GM19238 (cell line): ENCODE results near the gene EDN2.

ENCODE experiments used
- DNase-seq: peaks from one replicate; pipeline ENCODE4 v3.0.0; 2011; ENCODE audit warnings: low spot score; ENCODE audit not compliant: insufficient read length

Gene EDN2

GRCh38 chr1:41465741-41466140 lies 18.7 kb downstream of the EDN2 start:
- DNase-seq, result no peak

- DNase-seq, result no peak
Measured at GRCh38 chr1:41464885-41465284, 19.6 kb downstream of the EDN2 start.

- DNase-seq, result no peak
Measured at GRCh38 chr1:41463516-41463915, 21.0 kb downstream of the EDN2 start.

GRCh38 chr1:41462680-41463004 lies 21.8 kb downstream of the EDN2 start:
- DNase-seq, result no peak

GRCh38 chr1:41461790-41462679 lies 22.4 kb downstream of the EDN2 start:
- DNase-seq, result no peak

- DNase-seq, result no peak
Measured at GRCh38 chr1:41456847-41457540, 27.5 kb downstream of the EDN2 start.

- DNase-seq, result no peak
Measured at GRCh38 chr1:41455479-41456332, 28.8 kb downstream of the EDN2 start.

- DNase-seq, result no peak
Measured at GRCh38 chr1:41454406-41454805, 30.1 kb downstream of the EDN2 start.

- DNase-seq, result no peak
Measured at GRCh38 chr1:41452704-41453290, 31.7 kb downstream of the EDN2 start.

GRCh38 chr1:41450747-41451285 lies 33.7 kb downstream of the EDN2 start:
- no peak for DNase-seq

- no peak for DNase-seq
Measured at GRCh38 chr1:41449326-41449921, 35.1 kb downstream of the EDN2 start.

- no peak for DNase-seq
Measured at GRCh38 chr1:41448821-41449220, 35.7 kb downstream of the EDN2 start.

GRCh38 chr1:41447995-41448770 lies 36.3 kb downstream of the EDN2 start:
- DNase-seq, result no peak

- no peak for DNase-seq
Measured at GRCh38 chr1:41446851-41447610, 37.5 kb downstream of the EDN2 start.

GRCh38 chr1:41444785-41445184 lies 39.7 kb downstream of the EDN2 start:
- DNase-seq, result no peak

GRCh38 chr1:41444246-41444645 lies 40.2 kb downstream of the EDN2 start:
- DNase-seq, result no peak

GRCh38 chr1:41442697-41443251 lies 41.7 kb downstream of the EDN2 start:
- no peak for DNase-seq

GRCh38 chr1:41440321-41441085 lies 44.0 kb downstream of the EDN2 start:
- DNase-seq, result no peak
